ENCODE measurements around the gene ADRB1.
A peak's percentile ranks its signal among the peaks of the same experiment; 100 is the strongest.

ADRB1 gene

GRCh38 chr10:114034923-114035645, 8.6 kb upstream of the ADRB1 start:
- no peaks in the 10 kb centered on the region for H3K9me3 ChIP-seq (ENCODE audit: insufficient read depth, low read length)
- H3K4me1 ChIP-seq (ENCODE audit: insufficient read depth, insufficient read length) = no peaks in the 10 kb centered on the region
- DNase-seq (ENCODE audit: low read depth, low spot score) = no peak
- H3K9ac ChIP-seq (ENCODE audit: insufficient read length, low read depth) = no peak overlapping the region
- H3K27me3 ChIP-seq (ENCODE audit: insufficient read depth, insufficient read length) = peaks cover 3% of the 10 kb centered on the region
- H3K4me3 ChIP-seq (ENCODE audit: insufficient read length, low read depth) = no peak overlapping the region
- TF ChIP-seq SUZ12 (IDR thresholded peaks at IDR 0.05; ENCODE audit: extremely low read depth, insufficient read depth, insufficient read length) = no peak
- no peak for TF ChIP-seq YY1 (IDR thresholded peaks at IDR 0.05; ENCODE audit: insufficient read depth, insufficient read length)
- no peak for TF ChIP-seq ZNF274 (IDR thresholded peaks at IDR 0.05; ENCODE audit: low read depth, low read length)
- H3K36me3 ChIP-seq (ENCODE audit: insufficient read depth, insufficient read length, low read length) = no peaks in the 10 kb centered on the region

GRCh38 chr10:114035791-114036190, 7.9 kb upstream of the ADRB1 start:
- Histone ChIP-seq H3K9ac (ENCODE audit: insufficient read length, low read depth) (no peak overlapping the region), H3K4me3 (ENCODE audit: insufficient read length, low read depth) (no peak overlapping the region), H3K4me1 (ENCODE audit: insufficient read depth, insufficient read length) (no peaks in the 10 kb centered on the region), H3K9me3 (ENCODE audit: insufficient read depth, low read length) (no peaks in the 10 kb centered on the region), H3K36me3 (ENCODE audit: insufficient read depth, insufficient read length, low read length) (no peaks in the 10 kb centered on the region), H3K27me3 (ENCODE audit: insufficient read depth, insufficient read length) (peaks cover 8% of the 10 kb centered on the region)
- DNase-seq (ENCODE audit: low read depth, low spot score) = no peak
- no peak for TF ChIP-seq SUZ12 (IDR thresholded peaks at IDR 0.05; ENCODE audit: extremely low read depth, insufficient read depth, insufficient read length)
- TF ChIP-seq YY1 (IDR thresholded peaks at IDR 0.05; ENCODE audit: insufficient read depth, insufficient read length) = no peak
- TF ChIP-seq ZNF274 (IDR thresholded peaks at IDR 0.05; ENCODE audit: low read depth, low read length) = no peak

GRCh38 chr10:114038819-114039218, 4.8 kb upstream of the ADRB1 start:
- Histone ChIP-seq H3K9me3 (ENCODE audit: insufficient read depth, low read length) (no peaks in the 10 kb centered on the region), H3K27me3 (ENCODE audit: insufficient read depth, insufficient read length) (peaks cover 32% of the 10 kb centered on the region), H3K9ac (ENCODE audit: insufficient read length, low read depth) (no peak overlapping the region), H3K4me1 (ENCODE audit: insufficient read depth, insufficient read length) (no peaks in the 10 kb centered on the region), H3K36me3 (ENCODE audit: insufficient read depth, insufficient read length, low read length) (no peaks in the 10 kb centered on the region), H3K4me3 (ENCODE audit: insufficient read length, low read depth) (no peak overlapping the region)
- DNase-seq (ENCODE audit: low read depth, low spot score) = no peak
- TF ChIP-seq YY1 (IDR thresholded peaks at IDR 0.05; ENCODE audit: insufficient read depth, insufficient read length) (no peak), ZNF274 (IDR thresholded peaks at IDR 0.05; ENCODE audit: low read depth, low read length) (no peak), SUZ12 (IDR thresholded peaks at IDR 0.05; ENCODE audit: extremely low read depth, insufficient read depth, insufficient read length) (no peak)

GRCh38 chr10:114041166-114041565, 2.5 kb upstream of the ADRB1 start:
- H3K4me3 ChIP-seq (ENCODE audit: insufficient read length, low read depth) = no peak overlapping the region
- no peak for DNase-seq (ENCODE audit: low read depth, low spot score)
- H3K9ac ChIP-seq (ENCODE audit: insufficient read length, low read depth) = no peak overlapping the region
- peaks cover 4% of the 10 kb centered on the region for H3K4me1 ChIP-seq (ENCODE audit: insufficient read depth, insufficient read length)
- no peaks in the 10 kb centered on the region for H3K36me3 ChIP-seq (ENCODE audit: insufficient read depth, insufficient read length, low read length)
- H3K9me3 ChIP-seq (ENCODE audit: insufficient read depth, low read length) = no peaks in the 10 kb centered on the region
- TF ChIP-seq SUZ12 (IDR thresholded peaks at IDR 0.05; ENCODE audit: extremely low read depth, insufficient read depth, insufficient read length) (no peak), YY1 (IDR thresholded peaks at IDR 0.05; ENCODE audit: insufficient read depth, insufficient read length) (no peak), ZNF274 (IDR thresholded peaks at IDR 0.05; ENCODE audit: low read depth, low read length) (no peak)
- H3K27me3 ChIP-seq (ENCODE audit: insufficient read depth, insufficient read length) = peaks cover 55% of the 10 kb centered on the region

- peak; percentile 22 for DNase-seq (ENCODE audit: low read depth, low spot score)
- H3K4me3 ChIP-seq (ENCODE audit: insufficient read length, low read depth) = peak overlapping the region; percentile 54
- no peaks in the 10 kb centered on the region for H3K9me3 ChIP-seq (ENCODE audit: insufficient read depth, low read length)
- no peaks in the 10 kb centered on the region for H3K36me3 ChIP-seq (ENCODE audit: insufficient read depth, insufficient read length, low read length)
- no peak for TF ChIP-seq SUZ12 (IDR thresholded peaks at IDR 0.05; ENCODE audit: extremely low read depth, insufficient read depth, insufficient read length)
- no peak for TF ChIP-seq ZNF274 (IDR thresholded peaks at IDR 0.05; ENCODE audit: low read depth, low read length)
- TF ChIP-seq YY1 (IDR thresholded peaks at IDR 0.05; ENCODE audit: insufficient read depth, insufficient read length) = no peak
- H3K27me3 ChIP-seq (ENCODE audit: insufficient read depth, insufficient read length) = peaks cover 69% of the 10 kb centered on the region
- peak overlapping the region; percentile 61 for H3K9ac ChIP-seq (ENCODE audit: insufficient read length, low read depth)
- peaks cover 4% of the 10 kb centered on the region for H3K4me1 ChIP-seq (ENCODE audit: insufficient read depth, insufficient read length)
These were observed 653 bp upstream of the ADRB1 start for GRCh38 chr10:114042895-114043531.

- peaks cover 73% of the 10 kb centered on the region for H3K27me3 ChIP-seq (ENCODE audit: insufficient read depth, insufficient read length)
- no peaks in the 10 kb centered on the region for H3K9me3 ChIP-seq (ENCODE audit: insufficient read depth, low read length)
- H3K4me1 ChIP-seq (ENCODE audit: insufficient read depth, insufficient read length) = peaks cover 4% of the 10 kb centered on the region
- H3K9ac ChIP-seq (ENCODE audit: insufficient read length, low read depth) = peak overlapping the region; percentile 42
- no peak for DNase-seq (ENCODE audit: low read depth, low spot score)
- H3K36me3 ChIP-seq (ENCODE audit: insufficient read depth, insufficient read length, low read length) = no peaks in the 10 kb centered on the region
- TF ChIP-seq SUZ12 (IDR thresholded peaks at IDR 0.05; ENCODE audit: extremely low read depth, insufficient read depth, insufficient read length) (peak; percentile 71), ZNF274 (IDR thresholded peaks at IDR 0.05; ENCODE audit: low read depth, low read length) (no peak), YY1 (IDR thresholded peaks at IDR 0.05; ENCODE audit: insufficient read depth, insufficient read length) (no peak)
- H3K4me3 ChIP-seq (ENCODE audit: insufficient read length, low read depth) = peak overlapping the region; percentile 54
These were observed 825 bp downstream of the ADRB1 start for GRCh38 chr10:114044247-114045135.

Data from NT2/D1 (cell line).